Measurements from ENCODE around the gene MGLL. TPM values are rescaled to one million over a fixed set of nuclear protein-coding genes. Genes with fewer than 3 reads are reported as not detected.

MGLL gene
- total RNA-seq, 2 experiments from 2014 or later, result 19.2 to 21.6 TPM

- DNase-seq (ENCODE audit: low spot score), result no peak
- Histone ChIP-seq H3K36me3 (ENCODE audit: insufficient read depth, low read length) (no peaks in the 10 kb centered on the region), H3K79me2 (ENCODE audit: insufficient read depth, low read depth, low read length) (no peaks in the 10 kb centered on the region), H3K9me3 (ENCODE audit: low read length) (peaks cover 10% of the 10 kb centered on the region; the same call in 1 of the 2 replicates), H3K4me3 (ENCODE audit: low read depth, low read length, poor library complexity, severe bottlenecking) (no peak overlapping the region), H2AFZ (ENCODE audit: low read length) (no peak overlapping the region), H3K27ac (ENCODE audit: low read depth, low read length, poor library complexity, severe bottlenecking) (no peak overlapping the region), H3K9me2 (ENCODE audit: insufficient read depth, low read length) (no peaks in the 10 kb centered on the region), H3K4me1 (ENCODE audit: insufficient read depth, low read length, poor library complexity, severe bottlenecking) (no peaks in the 10 kb centered on the region), H4K20me1 (ENCODE audit: insufficient read depth, low read length) (no peaks in the 10 kb centered on the region), H3K4me2 (ENCODE audit: low read length) (no peak overlapping the region)
- no TSS peak for BruUV-seq (replicated peaks)
- no peak for TF ChIP-seq EZH2phosphoT487 (IDR thresholded peaks at IDR 0.05; ENCODE audit: borderline replicate concordance, low read depth, low read length)
- TF ChIP-seq, protein P1, sequence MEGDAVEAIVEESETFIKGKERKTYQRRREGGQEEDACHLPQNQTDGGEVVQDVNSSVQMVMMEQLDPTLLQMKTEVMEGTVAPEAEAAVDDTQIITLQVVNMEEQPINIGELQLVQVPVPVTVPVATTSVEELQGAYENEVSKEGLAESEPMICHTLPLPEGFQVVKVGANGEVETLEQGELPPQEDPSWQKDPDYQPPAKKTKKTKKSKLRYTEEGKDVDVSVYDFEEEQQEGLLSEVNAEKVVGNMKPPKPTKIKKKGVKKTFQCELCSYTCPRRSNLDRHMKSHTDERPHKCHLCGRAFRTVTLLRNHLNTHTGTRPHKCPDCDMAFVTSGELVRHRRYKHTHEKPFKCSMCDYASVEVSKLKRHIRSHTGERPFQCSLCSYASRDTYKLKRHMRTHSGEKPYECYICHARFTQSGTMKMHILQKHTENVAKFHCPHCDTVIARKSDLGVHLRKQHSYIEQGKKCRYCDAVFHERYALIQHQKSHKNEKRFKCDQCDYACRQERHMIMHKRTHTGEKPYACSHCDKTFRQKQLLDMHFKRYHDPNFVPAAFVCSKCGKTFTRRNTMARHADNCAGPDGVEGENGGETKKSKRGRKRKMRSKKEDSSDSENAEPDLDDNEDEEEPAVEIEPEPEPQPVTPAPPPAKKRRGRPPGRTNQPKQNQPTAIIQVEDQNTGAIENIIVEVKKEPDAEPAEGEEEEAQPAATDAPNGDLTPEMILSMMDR (conservative IDR thresholded peaks at IDR 0.05; ENCODE audit: low read length), result no peak
- intact Hi-C loops (cut with micrococcal nuclease; ENCODE audit: unreplicated experiment), result no loop called here
- POLR2A ChIA-PET, result no interaction called here
- CTCF ChIA-PET (ENCODE audit: unreplicated experiment), result no interaction called here
Observed at GRCh38 chr3:127772827-127773751, 49.2 kb downstream of the MGLL start.

DNA sequence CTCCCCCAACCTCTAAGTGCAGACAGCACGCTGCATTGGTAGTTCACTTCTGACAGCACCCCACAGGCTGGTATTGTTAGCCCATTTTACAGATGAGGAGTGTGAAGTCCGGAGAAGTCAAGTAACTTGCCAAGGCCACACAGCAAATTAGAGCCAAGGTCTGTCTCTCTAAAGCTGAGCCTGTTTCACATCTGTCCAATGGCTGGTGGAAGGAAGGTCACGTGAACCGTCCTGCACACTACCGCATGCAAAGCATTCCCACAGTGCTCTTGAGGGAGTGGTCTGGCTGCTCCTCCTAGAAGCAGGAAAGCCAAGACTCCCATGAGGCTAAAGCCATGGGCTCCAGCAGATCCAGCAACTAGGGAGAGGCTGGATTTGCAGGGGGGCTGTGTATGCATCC, 50.0 kb downstream of the MGLL start:
- CTCF ChIA-PET (ENCODE audit: unreplicated experiment), result no interaction called here
- no peaks in the 10 kb centered on the region for H3K79me2 ChIP-seq (ENCODE audit: insufficient read depth, low read depth, low read length)

More for the DNA sequence above, 50.0 kb downstream of the MGLL start:
- Histone ChIP-seq H3K9me3 (ENCODE audit: low read length) (peaks cover 5% of the 10 kb centered on the region; the same call in 1 of the 2 replicates), H3K27ac (ENCODE audit: low read depth, low read length, poor library complexity, severe bottlenecking) (no peak overlapping the region), H3K9me2 (ENCODE audit: insufficient read depth, low read length) (no peaks in the 10 kb centered on the region), H3K36me3 (ENCODE audit: insufficient read depth, low read length) (no peaks in the 10 kb centered on the region), H3K4me2 (ENCODE audit: low read length) (no peak overlapping the region), H3K4me3 (ENCODE audit: low read depth, low read length, poor library complexity, severe bottlenecking) (no peak overlapping the region), H2AFZ (ENCODE audit: low read length) (no peak overlapping the region), H4K20me1 (ENCODE audit: insufficient read depth, low read length) (no peaks in the 10 kb centered on the region), H3K4me1 (ENCODE audit: insufficient read depth, low read length, poor library complexity, severe bottlenecking) (no peaks in the 10 kb centered on the region)
- no TSS peak for BruUV-seq (replicated peaks)
- TF ChIP-seq, protein P1 (conservative IDR thresholded peaks at IDR 0.05; ENCODE audit: low read length), result no peak
- TF ChIP-seq EZH2phosphoT487 (IDR thresholded peaks at IDR 0.05; ENCODE audit: borderline replicate concordance, low read depth, low read length), result no peak
- intact Hi-C loops (cut with micrococcal nuclease; ENCODE audit: unreplicated experiment), result no loop called here
- DNase-seq (ENCODE audit: low spot score), result no peak
- POLR2A ChIA-PET, result no interaction called here

Measured in OCI-LY7 (cell line).